HG03175 (cell line): ENCODE results near the gene SUMO1.

Experiments used
- ATAC-seq: cut with Tn5 transposase; IDR thresholded peaks from one replicate; pipeline ENCODE4 v1.9.1; 2021; ENCODE audit warnings: mild to moderate bottlenecking, moderate library complexity; ENCODE audit not compliant: unreplicated experiment

Gene SUMO1

DNA sequence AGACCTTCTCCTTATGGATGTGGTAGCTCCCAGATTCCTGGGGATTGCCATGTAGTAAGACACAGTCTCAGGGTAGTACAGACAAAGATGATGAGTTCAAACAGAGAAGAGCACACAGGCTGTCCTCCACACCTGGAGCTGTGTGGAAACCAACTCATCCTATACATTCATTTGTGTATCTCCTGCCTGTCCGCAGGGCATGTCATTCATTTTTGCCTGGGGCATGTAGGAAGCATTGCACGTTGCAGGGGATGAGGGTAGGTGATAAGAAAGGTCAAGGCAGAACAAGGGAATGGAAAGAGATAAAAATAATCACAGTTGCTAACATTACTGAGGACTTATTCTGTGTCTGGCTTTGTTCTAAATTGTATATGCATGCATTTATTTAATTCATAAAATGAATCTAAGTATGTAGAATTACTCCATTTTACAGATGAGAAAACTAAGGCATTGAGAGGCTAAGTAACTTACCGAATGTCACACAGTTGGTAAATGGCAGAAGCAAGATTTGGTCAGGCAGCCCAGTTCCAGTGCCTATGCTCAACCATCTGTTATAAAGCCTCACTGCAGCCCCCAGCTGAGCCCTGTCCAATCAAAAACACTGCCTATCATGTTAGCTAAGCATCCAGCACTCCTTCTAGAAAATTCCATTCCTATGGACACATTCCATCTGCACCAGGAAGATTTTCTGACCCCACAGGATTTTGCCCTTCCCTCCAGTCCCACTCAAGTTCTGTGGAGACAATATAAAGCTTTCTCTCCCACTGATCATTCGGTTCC lies 81.0 kb downstream of the SUMO1 start:
- no peak for ATAC-seq
